ENCODE data around the gene LRIT3. TPM values are rescaled to one million over a fixed set of nuclear protein-coding genes. Genes with fewer than 3 reads are reported as not detected.

The LRIT3 gene
- total RNA-seq, 2 experiments from 2014 or later = 0.17 TPM; not detected in 1

DNA sequence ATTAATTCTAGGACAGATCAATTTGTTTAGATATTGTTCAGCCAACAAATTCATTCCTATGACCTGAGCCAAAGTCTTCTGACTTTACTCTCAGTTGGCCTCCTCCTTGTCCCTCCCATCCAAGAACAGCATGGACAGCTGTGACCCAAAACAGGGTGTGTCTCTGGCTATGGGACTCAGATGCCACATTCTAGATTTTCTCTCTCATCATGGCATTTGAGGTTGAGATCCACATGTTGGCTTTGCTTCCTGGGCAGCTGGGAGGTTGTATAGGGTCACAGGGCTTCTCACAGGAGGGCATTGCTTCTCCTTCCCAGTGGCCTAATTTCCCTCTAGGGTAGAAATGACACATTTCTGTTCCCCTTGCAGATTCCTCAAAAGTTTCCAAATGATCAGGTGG, 42.2 kb downstream of the LRIT3 start:
- DNase-seq (no peak), ATAC-seq (ENCODE audit: low read depth) (no peak)
- peaks cover 2% of the 10 kb centered on the region for H3K27me3 Mint-ChIP-seq
- H3K36me3 Mint-ChIP-seq = no peaks in the 10 kb centered on the region
- POLR2A ChIA-PET = no interaction called here
- H3K27ac Mint-ChIP-seq = no peak overlapping the region
- H3K4me1 Mint-ChIP-seq = no peaks in the 10 kb centered on the region
- H3K4me3 Mint-ChIP-seq = no peak overlapping the region
- peaks cover 2% of the 10 kb centered on the region for H3K9me3 Mint-ChIP-seq

DNA sequence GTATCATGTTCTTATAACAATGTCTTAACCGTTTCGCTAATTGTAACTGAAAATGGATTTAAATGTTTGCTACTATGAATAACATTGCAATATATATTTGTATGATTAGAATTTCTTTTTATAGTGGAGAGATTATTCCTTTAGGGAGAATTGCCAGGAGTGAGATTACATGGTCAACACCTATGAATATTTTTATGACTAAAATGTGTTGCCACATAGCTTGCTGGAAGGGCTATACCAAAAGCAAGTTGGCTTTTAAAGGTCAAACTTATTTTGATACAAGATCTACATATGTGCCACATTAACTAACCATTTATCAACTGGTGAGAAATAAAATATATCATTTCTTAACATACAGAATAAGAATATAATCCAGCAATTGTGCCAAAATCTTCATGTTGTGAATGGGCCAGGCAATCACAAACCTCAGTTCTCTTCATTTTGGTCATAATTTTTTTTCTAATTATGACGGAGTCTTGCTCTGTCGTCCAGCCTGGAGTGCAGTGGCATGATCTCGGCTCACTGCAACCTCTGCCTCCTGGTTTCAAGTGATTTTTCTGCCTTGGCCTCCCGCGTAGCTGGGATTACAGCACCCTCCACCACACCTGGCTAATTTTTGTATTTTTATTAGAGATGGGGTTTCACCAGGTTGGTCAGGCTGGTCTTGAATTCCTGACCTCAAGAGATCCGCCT, 54.8 kb downstream of the LRIT3 start:
- Mint-ChIP-seq H3K4me1 (no peaks in the 10 kb centered on the region), H3K9me3 (no peaks in the 10 kb centered on the region), H3K4me3 (no peak overlapping the region), H3K27ac (no peak overlapping the region), H3K36me3 (no peaks in the 10 kb centered on the region), H3K27me3 (peaks cover 19% of the 10 kb centered on the region)
- ATAC-seq (ENCODE audit: low read depth) (no peak), DNase-seq (no peak)
- POLR2A ChIA-PET = no interaction called here

DNA sequence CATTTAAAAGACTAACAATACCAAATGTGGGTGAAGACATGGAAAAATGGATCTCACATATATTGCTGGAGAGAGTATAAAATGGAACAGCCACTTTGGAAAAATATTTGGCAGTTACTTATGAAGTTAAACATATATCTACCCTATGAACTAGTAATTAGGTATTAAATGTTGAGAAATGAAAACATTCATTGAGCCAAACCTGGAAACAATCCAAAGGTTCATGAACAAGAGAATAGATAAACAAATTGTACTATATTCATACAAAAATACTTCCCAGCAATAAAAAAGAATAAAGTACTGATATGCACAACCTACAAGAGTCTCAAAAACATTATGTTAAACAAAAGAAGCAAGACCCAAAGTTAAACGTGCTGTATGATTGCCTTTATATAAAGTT, 60.8 kb downstream of the LRIT3 start:
- ATAC-seq (ENCODE audit: low read depth) = no peak
- H3K27ac Mint-ChIP-seq = no peak overlapping the region
- H3K27me3 Mint-ChIP-seq = peaks cover 43% of the 10 kb centered on the region
- no peaks in the 10 kb centered on the region for H3K36me3 Mint-ChIP-seq
- H3K4me3 Mint-ChIP-seq = no peak overlapping the region
- no peaks in the 10 kb centered on the region for H3K9me3 Mint-ChIP-seq
- no peaks in the 10 kb centered on the region for H3K4me1 Mint-ChIP-seq
- POLR2A ChIA-PET = no interaction called here
- DNase-seq = no peak

DNA sequence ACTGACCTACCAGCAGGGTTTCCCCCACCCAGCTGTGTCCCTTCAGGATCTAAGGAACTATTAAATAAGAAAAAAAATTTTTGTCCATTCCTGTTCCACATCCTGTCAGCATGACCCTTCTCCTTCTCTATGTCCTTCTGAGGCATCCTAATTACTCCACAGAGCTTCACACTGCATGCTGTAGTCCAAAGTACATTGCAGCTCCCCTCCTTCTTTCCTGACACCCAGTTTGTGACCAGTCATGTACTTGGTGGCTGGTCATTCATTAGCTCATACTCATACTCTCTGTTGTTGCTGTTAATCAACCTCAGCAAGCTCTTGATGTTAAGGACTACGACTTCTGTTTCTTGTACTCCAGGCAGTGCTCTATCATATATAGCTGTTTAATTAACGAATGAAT, 62.3 kb downstream of the LRIT3 start:
- DNase-seq (no peak), ATAC-seq (ENCODE audit: low read depth) (no peak)
- H3K9me3 Mint-ChIP-seq = no peaks in the 10 kb centered on the region
- H3K36me3 Mint-ChIP-seq = no peaks in the 10 kb centered on the region
- H3K4me1 Mint-ChIP-seq = no peaks in the 10 kb centered on the region
- H3K4me3 Mint-ChIP-seq = no peak overlapping the region
- POLR2A ChIA-PET = no interaction called here
- H3K27ac Mint-ChIP-seq = no peak overlapping the region
- peaks cover 42% of the 10 kb centered on the region for H3K27me3 Mint-ChIP-seq

DNA sequence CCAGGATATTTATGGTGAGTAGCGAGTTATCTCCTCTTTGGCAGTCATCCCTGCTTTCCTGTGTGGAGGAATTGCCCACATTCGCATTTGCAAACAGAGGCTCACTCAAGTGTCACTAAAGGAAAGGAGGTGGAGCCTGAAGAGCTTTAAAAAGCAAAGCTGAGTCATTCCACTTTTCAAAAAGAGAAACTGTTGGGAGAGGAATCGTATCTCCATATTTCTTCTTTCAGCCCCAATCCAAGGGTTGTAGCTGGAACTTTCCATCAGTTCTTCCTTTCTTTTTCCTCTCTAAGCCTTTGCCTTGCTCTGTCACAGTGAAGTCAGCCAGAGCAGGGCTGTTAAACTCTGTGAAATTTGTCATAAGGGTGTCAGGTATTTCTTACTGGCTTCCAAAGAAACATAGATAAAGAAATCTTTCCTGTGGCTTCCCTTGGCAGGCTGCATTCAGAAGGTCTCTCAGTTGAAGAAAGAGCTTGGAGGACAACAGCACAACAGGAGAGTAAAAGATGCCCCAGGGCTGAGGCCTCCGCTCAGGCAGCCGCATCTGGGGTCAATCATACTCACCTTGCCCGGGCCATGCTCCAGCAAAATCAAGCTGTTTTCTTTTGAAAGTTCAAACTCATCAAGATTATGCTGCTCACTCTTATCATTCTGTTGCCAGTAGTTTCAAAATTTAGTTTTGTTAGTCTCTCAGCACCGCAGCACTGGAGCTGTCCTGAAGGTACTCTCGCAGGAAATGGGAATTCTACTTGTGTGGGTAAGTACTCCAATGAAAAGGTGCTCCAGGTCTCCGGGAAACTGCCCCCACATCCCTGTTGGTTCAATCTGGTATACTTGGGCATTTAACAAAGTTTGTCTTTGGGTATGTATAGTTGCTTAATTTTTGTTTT, 65.0 kb downstream of the LRIT3 start, which contains the start of gene EGF:
EGF (plus strand) TSS at position 178 of the 890 bp plus-strand sequence; CDS start at position 631, 453 bp downstream.
- H3K27me3 Mint-ChIP-seq = peaks cover 43% of the 10 kb centered on the region
- no peak within 1 kb of the TSS for H3K27ac Mint-ChIP-seq
- H3K9me3 Mint-ChIP-seq = no peaks in the 10 kb centered on the region
- H3K4me3 Mint-ChIP-seq = no peak within 1 kb of the TSS
- ATAC-seq (ENCODE audit: low read depth) (no peak), DNase-seq (no peak)
- H3K4me1 Mint-ChIP-seq = no peaks in the 10 kb centered on the region
- POLR2A ChIA-PET = no interaction called here
- no peaks in the 10 kb centered on the region for H3K36me3 Mint-ChIP-seq

DNA sequence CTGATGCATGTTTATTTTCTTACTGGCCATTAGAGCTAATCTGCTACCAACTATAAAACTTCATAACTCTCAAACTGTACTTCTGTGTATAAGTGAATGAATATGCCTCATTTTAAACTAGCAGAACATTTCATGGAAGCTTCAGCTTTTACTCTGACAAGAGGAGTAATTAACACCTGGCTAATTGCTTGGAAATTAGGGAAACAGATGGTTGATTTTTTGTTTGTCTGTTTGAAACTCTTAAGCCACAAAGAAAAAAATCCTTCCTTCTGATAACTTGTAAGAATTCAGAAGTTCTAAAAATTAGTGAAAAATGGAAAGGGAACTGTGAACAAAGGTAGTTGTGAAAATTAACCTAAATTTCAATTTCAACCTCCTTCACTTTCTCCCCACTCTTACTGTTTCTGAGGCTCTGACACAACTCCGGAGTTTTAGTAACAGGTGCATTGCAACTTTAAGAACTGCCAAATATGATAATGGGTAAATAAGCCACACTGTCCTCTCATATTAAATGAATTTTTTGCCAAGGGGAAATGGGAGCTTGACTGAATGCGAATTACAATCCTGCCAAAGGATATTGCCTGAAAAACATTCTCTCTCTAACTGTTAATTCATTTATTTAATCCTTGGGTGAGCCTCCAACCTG, 65.8 kb downstream of the LRIT3 start:
- ATAC-seq (ENCODE audit: low read depth) = no peak
- no peak overlapping the region for H3K27ac Mint-ChIP-seq
- POLR2A ChIA-PET = no interaction called here
- H3K36me3 Mint-ChIP-seq = no peaks in the 10 kb centered on the region
- H3K27me3 Mint-ChIP-seq = peaks cover 43% of the 10 kb centered on the region
- no peaks in the 10 kb centered on the region for H3K4me1 Mint-ChIP-seq
- no peaks in the 10 kb centered on the region for H3K9me3 Mint-ChIP-seq
- no peak overlapping the region for H3K4me3 Mint-ChIP-seq
- DNase-seq = no peak

DNA sequence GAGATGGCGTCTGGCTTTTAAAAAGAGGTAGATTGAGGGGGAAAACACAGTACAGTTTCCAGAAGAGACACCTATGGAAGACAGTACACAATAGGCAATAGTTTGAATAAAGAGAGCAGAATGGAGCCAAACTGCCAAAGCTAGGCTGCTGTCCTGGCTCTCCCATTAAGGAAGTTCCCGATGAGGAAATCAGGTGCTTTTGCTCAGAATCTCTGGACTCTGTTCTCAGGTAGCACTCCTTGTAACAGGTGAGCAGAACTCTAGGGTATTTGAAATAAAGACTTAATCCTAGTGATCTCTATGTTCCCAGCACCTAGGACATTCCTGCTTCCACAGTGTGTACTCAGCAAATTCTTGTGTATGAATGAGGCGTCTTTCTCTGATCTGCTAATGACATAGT, 66.4 kb downstream of the LRIT3 start:
- no peak for ATAC-seq (ENCODE audit: low read depth)
- H3K9me3 Mint-ChIP-seq = no peaks in the 10 kb centered on the region
- POLR2A ChIA-PET = no interaction called here
- H3K4me1 Mint-ChIP-seq = no peaks in the 10 kb centered on the region
- DNase-seq = no peak
- H3K27ac Mint-ChIP-seq = no peak overlapping the region
- peaks cover 41% of the 10 kb centered on the region for H3K27me3 Mint-ChIP-seq
- H3K4me3 Mint-ChIP-seq = no peak overlapping the region
- H3K36me3 Mint-ChIP-seq = no peaks in the 10 kb centered on the region

DNA sequence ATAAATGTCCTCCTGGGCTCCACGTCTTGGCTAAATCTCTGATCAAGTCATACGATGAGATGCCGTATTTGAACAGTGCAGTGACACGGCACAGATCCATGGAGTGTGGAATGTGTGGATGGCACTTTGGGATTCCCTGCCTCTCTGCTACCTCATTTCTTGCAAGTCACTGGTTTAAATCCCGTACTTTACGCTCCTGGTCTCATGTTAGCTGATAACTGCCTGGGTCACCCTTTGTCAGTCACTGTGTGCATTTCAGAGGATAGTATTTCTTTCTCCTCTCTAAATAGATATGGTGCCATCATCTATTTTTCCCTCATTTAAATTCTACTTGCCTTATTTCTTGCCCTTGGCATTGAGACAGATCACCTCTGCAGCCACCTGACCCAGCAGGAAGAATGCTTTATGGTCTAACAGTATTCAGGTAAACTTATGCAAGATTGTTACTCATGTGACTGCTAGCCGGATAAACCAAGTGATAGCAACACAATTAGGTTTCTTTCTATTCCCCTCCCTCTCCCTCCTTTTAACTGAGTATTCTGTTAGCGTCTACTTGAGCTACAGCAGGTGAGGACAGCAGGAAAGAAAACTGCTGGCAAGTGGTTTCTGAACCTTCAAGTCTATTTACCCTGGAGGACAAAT, 67.6 kb downstream of the LRIT3 start:
- Mint-ChIP-seq H3K4me1 (no peaks in the 10 kb centered on the region), H3K27me3 (peaks cover 39% of the 10 kb centered on the region), H3K9me3 (no peaks in the 10 kb centered on the region), H3K27ac (no peak overlapping the region), H3K4me3 (no peak overlapping the region), H3K36me3 (no peaks in the 10 kb centered on the region)
- ATAC-seq (ENCODE audit: low read depth) (no peak), DNase-seq (no peak)
- POLR2A ChIA-PET = no interaction called here

DNA sequence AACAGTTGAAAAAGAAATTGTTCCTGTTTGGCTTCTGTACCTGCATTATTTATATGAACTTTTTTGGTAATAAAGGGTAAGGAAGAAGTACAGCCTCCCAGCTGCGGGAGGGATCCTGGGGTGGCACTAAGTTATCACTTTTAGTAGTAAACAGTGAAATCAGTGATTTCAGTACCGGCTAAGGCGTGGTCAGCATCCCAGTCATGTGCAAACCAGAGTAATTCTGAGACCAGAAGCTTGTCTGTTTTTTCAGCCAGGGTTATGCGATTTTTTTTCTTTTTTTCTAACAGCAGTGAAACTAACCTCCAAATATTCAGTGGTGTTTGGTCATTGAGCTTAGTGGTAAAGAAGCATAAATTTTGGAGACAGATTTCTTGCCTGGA, 68.1 kb downstream of the LRIT3 start:
- H3K27me3 Mint-ChIP-seq = peaks cover 41% of the 10 kb centered on the region
- POLR2A ChIA-PET = no interaction called here
- DNase-seq (no peak), ATAC-seq (ENCODE audit: low read depth) (no peak)
- no peak overlapping the region for H3K27ac Mint-ChIP-seq
- no peaks in the 10 kb centered on the region for H3K36me3 Mint-ChIP-seq
- H3K4me1 Mint-ChIP-seq = no peaks in the 10 kb centered on the region
- H3K9me3 Mint-ChIP-seq = no peaks in the 10 kb centered on the region
- H3K4me3 Mint-ChIP-seq = no peak overlapping the region

DNA sequence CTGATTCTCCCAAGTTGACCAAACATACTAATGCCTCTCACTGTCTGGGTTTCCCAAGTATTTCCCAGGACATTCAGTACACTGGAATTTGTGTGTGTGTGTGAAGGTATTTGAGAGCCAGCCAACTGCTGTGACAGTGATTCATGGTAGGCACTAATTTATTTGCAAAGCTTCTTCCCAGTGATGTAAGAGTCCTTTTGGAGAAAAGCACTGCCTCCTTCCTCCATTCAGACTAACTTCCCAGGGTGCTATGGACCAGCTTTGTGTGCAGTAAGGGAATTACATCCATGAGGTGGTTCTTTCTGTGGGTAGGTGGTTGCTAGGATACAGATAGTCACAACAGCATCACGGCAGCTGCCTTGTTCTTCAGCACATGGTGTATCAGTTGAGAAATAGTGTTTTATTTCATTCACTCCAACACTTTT, 73.5 kb downstream of the LRIT3 start:
- H3K27ac Mint-ChIP-seq = no peak overlapping the region
- H3K9me3 Mint-ChIP-seq = no peaks in the 10 kb centered on the region
- H3K4me1 Mint-ChIP-seq = no peaks in the 10 kb centered on the region
- DNase-seq (no peak), ATAC-seq (ENCODE audit: low read depth) (no peak)
- H3K27me3 Mint-ChIP-seq = peaks cover 8% of the 10 kb centered on the region
- no peaks in the 10 kb centered on the region for H3K36me3 Mint-ChIP-seq
- no peak overlapping the region for H3K4me3 Mint-ChIP-seq
- POLR2A ChIA-PET = no interaction called here

Other genes starting within 250 kb of the LRIT3 start
- 10 to 100 TPM; 25.5 to 35.5 TPM for gene CASP6, start 144.7 kb upstream of the LRIT3 start, total RNA-seq
- gene PLA2G12A, start 118.0 kb upstream of the LRIT3 start, total RNA-seq = 10 to 100 TPM; 15.7 to 16.4 TPM
- not detected for gene CFI, start 46.1 kb upstream of the LRIT3 start, total RNA-seq
- gene GAR1, start 32.3 kb upstream of the LRIT3 start, total RNA-seq = 10 to 100 TPM; 18.2 to 22.7 TPM
- gene RRH, start 20.1 kb upstream of the LRIT3 start, total RNA-seq = not detected
- not detected for gene EGF, start 64.8 kb downstream of the LRIT3 start, total RNA-seq